Hepatocyte (in vitro differentiated cells): ENCODE measurements around the gene FAM25G. TPM values are rescaled to one million over a fixed set of nuclear protein-coding genes. Genes with fewer than 3 reads are reported as not detected.
"Not testable (repeated sequence)": the region's sequence is repeated elsewhere in the genome, so short reads cannot be mapped to it uniquely, and the experiment has no call there.

Experiments
- DNase-seq: peaks from one replicate; pipeline ENCODE4 v3.0.0-alpha.2; 2016; ENCODE audit warnings: low spot score
- H2AFZ ChIP-seq: fragments of 200-600 bp; sonication (generic); 2 replicates; pipeline ENCODE4 v1.6.0; 2016; ENCODE audit warnings: antibody characterized with exemption, mild to moderate bottlenecking
- H3K27ac ChIP-seq: fragments of 200-600 bp; sonication (generic); 2 replicates; pipeline ENCODE4 v1.5.1; 2016; ENCODE audit warnings: mild to moderate bottlenecking
- H3K27me3 ChIP-seq: fragments of 200-600 bp; sonication (generic); 2 replicates; pipeline ENCODE4 v1.6.1; 2016
- H3K36me3 ChIP-seq: fragments of 200-600 bp; sonication (generic); replicated peaks from 2 replicates; pipeline ENCODE4 v1.5.1; 2016; ENCODE audit warnings: low read depth; ENCODE audit not compliant: insufficient read depth
- H3K4me1 ChIP-seq: fragments of 200-600 bp; sonication (generic); 2 replicates; pipeline ENCODE4 v1.5.1; 2016; ENCODE audit warnings: mild to moderate bottlenecking, moderate library complexity; ENCODE audit not compliant: insufficient read depth
- H3K4me2 ChIP-seq: fragments of 200-600 bp; sonication (generic); 2 replicates; pipeline ENCODE4 v1.6.0; 2016
- H3K4me3 ChIP-seq: fragments of 200-600 bp; sonication (generic); 2 replicates; pipeline ENCODE4 v1.5.1; 2016; ENCODE audit warnings: mild to moderate bottlenecking
- H3K79me2 ChIP-seq: fragments of 200-600 bp; sonication (generic); 2 replicates; pipeline ENCODE4 v1.6.0; 2017; ENCODE audit warnings: mild to moderate bottlenecking
- H3K9me2 ChIP-seq: fragments of 200-600 bp; sonication (generic); replicated peaks from 2 replicates; pipeline ENCODE4 v1.6.0; 2017; ENCODE audit warnings: mild to moderate bottlenecking; ENCODE audit not compliant: insufficient read depth
- H3K9me3 ChIP-seq: fragments of 200-600 bp; sonication (generic); 2 replicates; pipeline ENCODE4 v1.5.1; 2016; ENCODE audit warnings: low read depth, mild to moderate bottlenecking
- H4K20me1 ChIP-seq: fragments of 200-600 bp; sonication (generic); 2 replicates; pipeline ENCODE4 v1.6.0; 2016; ENCODE audit warnings: mild to moderate bottlenecking; ENCODE audit not compliant: insufficient read depth, poor library complexity, severe bottlenecking
- CTCF ChIP-seq: fragments of 200-600 bp; sonication (generic); IDR thresholded peaks from 2 replicates; pipeline ENCODE4 v1.5.1; 2016; ENCODE audit warnings: antibody characterized with exemption, mild to moderate bottlenecking; ENCODE audit not compliant: poor library complexity
- EZH2 ChIP-seq: fragments of 200-600 bp; sonication (generic); IDR thresholded peaks from 2 replicates; pipeline ENCODE4 v1.6.1; 2016; ENCODE audit warnings: antibody characterized with exemption, mild to moderate bottlenecking, borderline replicate concordance
- EZH2phosphoT487 ChIP-seq: fragments of 200-600 bp; sonication (generic); IDR thresholded peaks from one replicate; pipeline ENCODE4 v1.6.1; 2018; ENCODE audit warnings: antibody characterized with exemption, mild to moderate bottlenecking, low read depth, moderate library complexity; ENCODE audit not compliant: unreplicated experiment, severe bottlenecking
- WGBS: methylation state at CpG from one replicate; pipeline ENCODE4 v1.1.6; 2016; ENCODE audit warnings: low lambda C conversion rate; ENCODE audit errors: missing lambda C conversion rate; 5-methylcytosine and 5-hydroxymethylcytosine counted together
- polyA plus RNA-seq: library from polyadenylated mRNA; unstranded; fragments of >200 nt; fragmentation: Nextera tagmentation; extraction: Ambion mirVana; gene quantifications from 2 replicates; pipeline ENCODE4 v1.2.1, GENCODE V29; 2016
- total RNA-seq: library from RNA; depleted of rRNA; stranded (reverse); fragments of >200 nt; gene quantifications from 2 replicates; pipeline ENCODE4 v1.2.3, GENCODE V29; 2014

The FAM25G gene
- total and polyA plus RNA-seq, 2 experiments from 2014 or later = not detected

GRCh38 chr10:47461261-47461687 is 30.2 kb downstream of the FAM25G start:
- not testable (repeated sequence) for H3K27me3 ChIP-seq, H3K4me3 ChIP-seq, H3K9me3 ChIP-seq, H4K20me1 ChIP-seq, H3K9me2 ChIP-seq, H3K79me2 ChIP-seq, H3K36me3 ChIP-seq
- WGBS = 7% methylated on average over 20 of the region's 37 CpGs
- TF ChIP-seq CTCF = peak; percentile 52
- peaks cover 24% of the 10 kb centered on the region for H3K4me1 ChIP-seq
- peak; percentile 79 for DNase-seq
- H3K4me2 ChIP-seq = peak overlapping the region; percentile 60
- H3K27ac ChIP-seq = peak overlapping the region; percentile 90
- peak overlapping the region; percentile 71 for H2AFZ ChIP-seq

GRCh38 chr10:47458466-47459154 is 32.9 kb downstream of the FAM25G start:
- TF ChIP-seq CTCF (no peak), EZH2 (no peak), EZH2phosphoT487 (no peak)
- Histone ChIP-seq H3K4me1 (peaks cover 32% of the 10 kb centered on the region), H3K27me3 (no peaks in the 10 kb centered on the region), H3K9me2 (no peaks in the 10 kb centered on the region), H2AFZ (no peak overlapping the region), H3K27ac (peak overlapping the region; percentile 57), H3K4me2 (peak overlapping the region; percentile 34), H3K79me2 (no peaks in the 10 kb centered on the region), H3K36me3 (no peaks in the 10 kb centered on the region), H4K20me1 (no peaks in the 10 kb centered on the region), H3K9me3 (no peaks in the 10 kb centered on the region), H3K4me3 (no peak overlapping the region)
- DNase-seq = peak; percentile 65
- WGBS = 58% methylated on average over 4 of the region's 4 CpGs

- 100% methylated on average over 1 of the region's 1 CpG for WGBS
- Histone ChIP-seq H3K9me3 (no peaks in the 10 kb centered on the region), H3K4me2 (no peak overlapping the region), H3K79me2 (no peaks in the 10 kb centered on the region), H3K4me1 (peaks cover 36% of the 10 kb centered on the region), H3K36me3 (no peaks in the 10 kb centered on the region), H4K20me1 (no peaks in the 10 kb centered on the region), H3K9me2 (no peaks in the 10 kb centered on the region), H3K27ac (peak overlapping the region; percentile 32), H3K4me3 (no peak overlapping the region), H2AFZ (no peak overlapping the region), H3K27me3 (no peaks in the 10 kb centered on the region)
- TF ChIP-seq EZH2 = no peak
- TF ChIP-seq EZH2phosphoT487 = no peak
- TF ChIP-seq CTCF = no peak
- DNase-seq = no peak
Measured at GRCh38 chr10:47457826-47458225, 33.7 kb downstream of the FAM25G start.

GRCh38 chr10:47457528-47457820 is 34.0 kb downstream of the FAM25G start:
- no peak overlapping the region for H3K4me3 ChIP-seq
- no peak overlapping the region for H3K27ac ChIP-seq
- peaks cover 37% of the 10 kb centered on the region for H3K4me1 ChIP-seq
- 100% methylated on average over 1 of the region's 1 CpG for WGBS
- no peaks in the 10 kb centered on the region for H3K9me3 ChIP-seq
- H3K79me2 ChIP-seq = no peaks in the 10 kb centered on the region
- TF ChIP-seq EZH2phosphoT487 (no peak), EZH2 (no peak), CTCF (no peak)
- no peak for DNase-seq
- no peak overlapping the region for H3K4me2 ChIP-seq
- no peaks in the 10 kb centered on the region for H3K27me3 ChIP-seq
- H2AFZ ChIP-seq = no peak overlapping the region
- H3K9me2 ChIP-seq = no peaks in the 10 kb centered on the region
- H4K20me1 ChIP-seq = no peaks in the 10 kb centered on the region
- no peaks in the 10 kb centered on the region for H3K36me3 ChIP-seq
